Breast epithelium (tissue), 4 donors: Measurements from ENCODE around the gene ABCC1. TPM values are rescaled to one million over a fixed set of nuclear protein-coding genes. Genes with fewer than 3 reads are reported as not detected.
A peak's percentile ranks its signal among the peaks of the same experiment; 100 is the strongest.

Experiments
- DNase-seq, 2 donors: peaks; one replicate each; pipeline ENCODE4 v3.0.0-alpha.2; 2019; ENCODE audit warnings: low spot score in 2 of 2
- H3K27ac ChIP-seq, 2 donors: fragments of 200-600 bp; sonication (generic) in 1 of 2; one replicate each; pipeline ENCODE4 v1.5.1; 2016 to 2019; ENCODE audit warnings: mild to moderate bottlenecking in 1 of 2
- H3K27me3 ChIP-seq, 2 donors: fragments of 200-600 bp; sonication (generic) in 1 of 2; one replicate each; pipeline versions ENCODE4 v1.5.1 to v1.6.0; 2017 to 2019; ENCODE audit warnings: control low read depth in 1 of 2, mild to moderate bottlenecking in 1 of 2
- H3K36me3 ChIP-seq: fragments of 200-600 bp; one replicate; pipeline ENCODE4 v1.5.1; 2019
- H3K4me1 ChIP-seq, 2 donors: fragments of 200-600 bp; sonication (generic); one replicate each; pipeline ENCODE4 v1.5.1; 2016 to 2019; ENCODE audit warnings: control low read depth in 1 of 2
- H3K4me3 ChIP-seq, 3 donors: fragments of 200-600 bp; sonication (generic); 1 replicate in 2 of 3; 2 replicates in 1 of 3; pipeline ENCODE4 v1.5.1; 2016 to 2019; ENCODE audit warnings: mild to moderate bottlenecking in 3 of 3, moderate library complexity in 2 of 3
- H3K9me3 ChIP-seq, 2 donors: fragments of 200-600 bp; sonication (generic) in 1 of 2; one replicate each; pipeline ENCODE4 v1.5.1; 2016 to 2019; ENCODE audit warnings: control low read depth in 1 of 2
- POLR2A ChIP-seq: fragments of 450-650 bp; IDR thresholded peaks from one replicate; pipeline ENCODE4 v1.6.1; 2016; ENCODE audit warnings: antibody characterized with exemption, mild to moderate bottlenecking, moderate library complexity
- POLR2AphosphoS5 ChIP-seq, 3 donors: sonication (generic); formaldehyde crosslinking; IDR thresholded peaks; one replicate each; pipeline ENCODE4 v1.6.1; 2017; ENCODE audit warnings: antibody characterized with exemption in 3 of 3
- intact Hi-C: fragments of 100-400 bp; cut with DNase I; formaldehyde crosslinking; loops from one replicate; pipeline ENCODE4 v1.15.1; 2023; ENCODE audit warnings: low total_unique reads
- total RNA-seq, 3 donors: library from RNA; depleted of rRNA; stranded (reverse); fragments of >200 nt; gene quantifications; one replicate each; pipeline ENCODE4 v1.1.0, GENCODE V29; 2016
- TF ChIP-seq, protein P1 (sequence below), 3 donors: fragments of 450-650 bp; IDR thresholded peaks; one replicate each; pipeline ENCODE4 v1.5.1; 2016 to 2017; ENCODE audit warnings: antibody characterized with exemption in 3 of 3, mild to moderate bottlenecking in 3 of 3, moderate library complexity in 3 of 3

ABCC1 gene
- total RNA-seq, 3 donors from 2014 or later = 14.6 to 26.9 (median 21.3) TPM

DNA sequence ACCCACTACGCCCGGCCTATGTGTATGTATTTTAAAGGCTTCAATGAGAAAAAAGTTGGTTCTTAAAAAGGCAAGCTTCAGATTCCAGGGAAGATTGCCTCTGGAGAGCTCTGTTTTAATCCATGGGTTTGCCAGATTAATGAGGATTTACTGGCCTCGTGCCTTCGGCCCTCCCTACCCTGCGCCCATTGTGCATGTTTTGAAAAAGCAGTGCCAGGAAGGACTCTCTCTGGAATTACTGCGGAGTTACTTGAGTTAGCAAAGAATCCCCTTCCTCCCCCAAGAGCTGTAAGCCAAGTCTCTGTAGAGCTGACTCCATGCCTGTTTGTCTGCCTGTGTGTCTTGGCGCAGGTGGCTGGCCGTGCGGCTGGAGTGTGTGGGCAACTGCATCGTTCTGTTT lies 175.0 kb downstream of the ABCC1 start:
- Histone ChIP-seq H3K36me3 (peaks cover 8% of the 10 kb centered on the region), H3K9me3 (peaks cover 9% of the 10 kb centered on the region in 2 donors), H3K4me1 (no peaks in the 10 kb centered on the region), H3K27ac (no peak overlapping the region), H3K27me3 (no peaks in the 10 kb centered on the region), H3K4me3 (no peak overlapping the region)
- intact Hi-C loops = no loop called here
- DNase-seq = no peak
- TF ChIP-seq POLR2A (no peak), POLR2AphosphoS5 (IDR thresholded peaks at IDR 0.05) (no peak)
- TF ChIP-seq, protein P1, sequence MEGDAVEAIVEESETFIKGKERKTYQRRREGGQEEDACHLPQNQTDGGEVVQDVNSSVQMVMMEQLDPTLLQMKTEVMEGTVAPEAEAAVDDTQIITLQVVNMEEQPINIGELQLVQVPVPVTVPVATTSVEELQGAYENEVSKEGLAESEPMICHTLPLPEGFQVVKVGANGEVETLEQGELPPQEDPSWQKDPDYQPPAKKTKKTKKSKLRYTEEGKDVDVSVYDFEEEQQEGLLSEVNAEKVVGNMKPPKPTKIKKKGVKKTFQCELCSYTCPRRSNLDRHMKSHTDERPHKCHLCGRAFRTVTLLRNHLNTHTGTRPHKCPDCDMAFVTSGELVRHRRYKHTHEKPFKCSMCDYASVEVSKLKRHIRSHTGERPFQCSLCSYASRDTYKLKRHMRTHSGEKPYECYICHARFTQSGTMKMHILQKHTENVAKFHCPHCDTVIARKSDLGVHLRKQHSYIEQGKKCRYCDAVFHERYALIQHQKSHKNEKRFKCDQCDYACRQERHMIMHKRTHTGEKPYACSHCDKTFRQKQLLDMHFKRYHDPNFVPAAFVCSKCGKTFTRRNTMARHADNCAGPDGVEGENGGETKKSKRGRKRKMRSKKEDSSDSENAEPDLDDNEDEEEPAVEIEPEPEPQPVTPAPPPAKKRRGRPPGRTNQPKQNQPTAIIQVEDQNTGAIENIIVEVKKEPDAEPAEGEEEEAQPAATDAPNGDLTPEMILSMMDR (IDR thresholded peaks at IDR 0.05) = no peak

DNA sequence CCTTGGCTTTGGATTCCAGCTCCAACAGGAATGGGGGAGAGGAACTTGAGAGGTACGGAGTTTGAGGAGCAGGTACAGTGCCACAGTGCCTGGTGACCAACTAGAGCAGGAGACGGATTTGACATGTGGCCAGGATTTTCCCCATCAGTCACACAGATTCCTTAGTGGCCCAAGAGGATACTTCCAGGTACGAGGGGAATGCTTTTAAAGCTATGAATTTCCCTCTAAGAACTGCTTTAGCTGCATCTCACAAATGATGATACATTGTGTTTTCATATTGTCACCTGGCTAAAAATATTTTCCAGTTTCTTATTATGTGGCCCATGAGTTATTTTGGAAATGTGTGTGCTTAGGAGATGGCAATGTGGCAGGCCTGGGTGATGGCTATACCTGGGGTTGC lies 175.6 kb downstream of the ABCC1 start:
- Histone ChIP-seq H3K4me3 (no peak overlapping the region), H3K9me3 (peaks cover 9% of the 10 kb centered on the region in 2 donors), H3K27ac (no peak overlapping the region), H3K4me1 (no peaks in the 10 kb centered on the region), H3K36me3 (peaks cover 8% of the 10 kb centered on the region), H3K27me3 (no peaks in the 10 kb centered on the region)
- TF ChIP-seq POLR2AphosphoS5 (IDR thresholded peaks at IDR 0.05) (no peak), POLR2A (no peak)
- TF ChIP-seq, protein P1 (IDR thresholded peaks at IDR 0.05) = no peak
- intact Hi-C loops = no loop called here
- no peak for DNase-seq

DNA sequence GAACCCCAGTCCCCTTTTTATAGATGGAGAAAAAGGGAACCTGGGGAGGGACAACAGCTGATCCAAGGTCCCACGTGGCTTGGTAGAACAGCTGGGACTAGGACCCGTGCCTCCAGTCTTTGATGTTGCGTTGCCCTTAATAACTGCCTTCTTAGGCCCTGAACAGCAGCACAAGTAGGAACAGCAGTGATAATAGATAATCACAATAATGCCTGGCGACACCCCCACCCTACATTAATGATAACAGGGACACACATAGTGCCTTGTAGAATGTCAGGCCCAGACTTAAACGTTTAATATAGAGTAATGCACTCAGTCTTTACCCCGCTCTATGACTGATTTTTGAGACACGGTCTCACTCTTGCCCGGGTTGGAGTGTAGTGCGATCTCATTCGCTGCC lies 177.5 kb downstream of the ABCC1 start:
- intact Hi-C loops = no loop called here
- H3K27ac ChIP-seq = no peak overlapping the region

DNA sequence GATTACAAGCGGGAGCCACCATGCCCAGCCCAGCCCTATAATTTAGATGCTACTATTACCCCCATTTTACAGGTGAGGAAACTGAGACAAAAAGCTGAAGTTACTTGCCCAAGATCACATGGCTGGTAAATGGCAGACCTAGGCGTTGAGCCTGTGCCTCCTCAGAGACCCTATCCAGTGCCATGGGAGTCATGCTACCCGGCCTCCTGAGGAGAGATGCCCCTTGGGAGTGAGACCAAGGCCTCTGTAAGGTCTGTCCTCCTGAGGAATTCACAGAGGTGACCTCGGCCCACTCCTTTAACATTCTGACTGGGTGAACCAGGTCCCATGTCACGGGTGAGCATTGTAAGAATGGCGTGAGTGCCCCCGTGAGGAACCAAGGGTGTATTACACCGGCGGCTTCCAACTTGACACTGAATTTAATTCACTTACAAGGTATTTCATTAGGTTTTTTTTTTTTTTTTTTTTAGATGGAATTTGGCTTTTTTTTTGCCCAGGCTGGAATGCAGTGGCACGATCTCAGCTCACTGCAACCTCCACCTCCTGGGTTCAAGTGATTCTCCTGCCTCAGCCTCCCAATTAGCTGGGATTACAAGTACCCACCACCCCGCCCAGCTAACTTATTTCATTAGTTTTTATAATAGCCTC lies 178.2 kb downstream of the ABCC1 start:
- Histone ChIP-seq H3K9me3 (peaks cover 9% of the 10 kb centered on the region in 2 donors), H3K4me1 (no peaks in the 10 kb centered on the region), H3K27ac (no peak overlapping the region), H3K4me3 (no peak overlapping the region), H3K27me3 (no peaks in the 10 kb centered on the region), H3K36me3 (peaks cover 11% of the 10 kb centered on the region)
- TF ChIP-seq, protein P1 (IDR thresholded peaks at IDR 0.05) = peak; percentile 81 to 94 (median 83)
- TF ChIP-seq POLR2A (no peak), POLR2AphosphoS5 (IDR thresholded peaks at IDR 0.05) (no peak)
- intact Hi-C loops = no loop called here
- DNase-seq = peak in 1 of 2 donors; percentile 62

More for the DNA sequence above, 177.5 kb downstream of the ABCC1 start:
- Histone ChIP-seq H3K36me3 (peaks cover 10% of the 10 kb centered on the region), H3K4me3 (no peak overlapping the region), H3K9me3 (peaks cover 9% of the 10 kb centered on the region in 2 donors), H3K27me3 (no peaks in the 10 kb centered on the region), H3K4me1 (no peaks in the 10 kb centered on the region)
- TF ChIP-seq POLR2AphosphoS5 (IDR thresholded peaks at IDR 0.05) (no peak), POLR2A (no peak)
- TF ChIP-seq, protein P1 (IDR thresholded peaks at IDR 0.05) = no peak
- DNase-seq = no peak

DNA sequence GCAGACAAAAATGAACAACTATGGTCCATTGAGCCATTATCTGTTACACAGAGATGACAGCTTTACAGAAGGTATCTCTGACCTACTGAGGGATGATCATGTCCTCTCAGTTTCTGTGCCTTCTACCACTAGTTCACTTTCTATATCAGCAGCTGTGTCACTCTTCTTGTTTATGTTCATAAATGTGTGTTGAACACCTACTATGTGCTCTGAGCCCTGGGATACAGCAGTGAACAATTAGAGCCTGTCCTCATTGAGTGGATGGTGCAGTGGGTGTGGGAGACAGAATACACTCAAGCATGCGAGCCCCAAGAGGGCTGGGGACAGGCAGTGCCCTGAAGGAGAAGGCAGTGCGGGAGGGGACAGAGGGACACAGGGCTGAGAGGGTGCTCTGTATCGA lies 181.8 kb downstream of the ABCC1 start:
- Histone ChIP-seq H3K4me1 (no peaks in the 10 kb centered on the region), H3K36me3 (peaks cover 3% of the 10 kb centered on the region), H3K4me3 (no peak overlapping the region), H3K9me3 (no peaks in the 10 kb centered on the region), H3K27ac (no peak overlapping the region), H3K27me3 (no peaks in the 10 kb centered on the region)
- TF ChIP-seq, protein P1 (IDR thresholded peaks at IDR 0.05) = no peak
- TF ChIP-seq POLR2A (no peak), POLR2AphosphoS5 (IDR thresholded peaks at IDR 0.05) (no peak)
- intact Hi-C loops = no loop called here
- DNase-seq = no peak
